Measurements from ENCODE around the gene ITPR3.
A peak's percentile ranks its signal among the peaks of the same experiment; 100 is the strongest.

The ITPR3 gene

DNA sequence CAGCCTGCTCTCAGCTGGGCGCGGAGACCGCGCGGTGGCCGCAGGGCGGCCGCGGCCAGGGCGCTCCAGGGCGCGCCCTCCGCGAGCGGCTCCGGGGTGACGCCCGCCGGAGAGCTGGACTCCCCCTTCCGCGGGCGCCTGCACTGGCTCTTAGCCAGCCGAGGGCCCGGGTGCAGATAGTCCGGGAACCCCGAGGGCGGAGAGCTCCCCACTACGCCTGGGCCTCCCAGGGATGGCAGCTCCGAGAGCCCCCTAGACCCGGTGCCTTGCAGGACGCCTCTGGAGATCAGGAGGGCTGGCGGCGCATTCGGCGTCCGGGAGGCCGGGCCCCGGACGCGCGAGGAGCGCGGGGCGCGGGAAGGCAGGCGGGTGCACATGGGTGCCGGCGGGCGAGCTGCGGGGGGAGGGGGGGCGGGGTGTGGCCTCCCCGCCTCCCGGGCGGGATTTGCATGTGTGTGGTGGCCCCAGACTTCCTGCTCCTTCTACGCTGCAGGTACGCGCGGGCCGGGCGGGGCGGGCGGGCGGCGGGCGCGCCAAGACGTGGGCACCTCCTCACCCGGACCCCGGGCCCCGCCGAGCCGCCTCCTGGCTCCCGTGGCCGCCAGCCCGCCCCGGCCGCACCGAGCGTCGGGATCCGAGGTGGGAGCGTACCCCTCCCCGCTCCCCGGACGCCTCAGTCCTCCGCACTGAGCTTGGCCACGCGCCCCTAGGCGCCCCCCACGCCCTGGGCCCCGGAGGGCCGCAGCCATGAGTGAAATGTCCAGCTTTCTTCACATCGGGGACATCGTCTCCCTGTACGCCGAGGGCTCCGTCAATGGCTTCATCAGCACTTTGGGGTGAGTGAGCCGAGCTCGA, at the start of gene ITPR3:
Gene ITPR3 (plus strand): TSS at position 467 of the 855 bp plus-strand sequence. CDS start 281 bp downstream, at position 748.
- no peak for DNase-seq (ENCODE audit: low read depth, low spot score)

GRCh38 chr6:33571637-33572316, 49.3 kb upstream of the ITPR3 start:
- DNase-seq (ENCODE audit: low read depth, low spot score), result no peak

GRCh38 chr6:33575211-33575610, 45.9 kb upstream of the ITPR3 start:
- no peak for DNase-seq (ENCODE audit: low read depth, low spot score)

DNA sequence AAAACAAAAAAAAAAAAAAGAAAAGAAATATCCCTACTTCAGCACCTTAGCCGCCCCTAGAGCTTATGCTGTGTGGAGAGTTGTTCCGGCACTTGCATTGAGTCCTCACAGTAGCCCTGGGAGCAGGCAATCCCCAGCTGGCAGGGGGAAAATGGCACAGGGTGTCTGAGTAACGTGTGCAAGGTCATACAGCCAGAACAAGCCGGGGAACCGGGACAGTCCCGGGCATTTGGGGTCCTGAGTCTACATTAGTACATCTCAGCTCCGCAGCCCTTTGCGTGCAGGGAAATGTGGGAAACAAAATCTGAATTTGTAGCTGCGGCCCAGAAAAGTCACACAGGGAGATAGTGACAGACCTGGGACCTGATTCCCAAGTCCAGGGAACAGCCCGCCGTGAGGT, 44.5 kb upstream of the ITPR3 start:
- DNase-seq (ENCODE audit: low read depth, low spot score), result no peak

- no peak for DNase-seq (ENCODE audit: low read depth, low spot score)
Measured at GRCh38 chr6:33577106-33577535, 44.0 kb upstream of the ITPR3 start.

DNA sequence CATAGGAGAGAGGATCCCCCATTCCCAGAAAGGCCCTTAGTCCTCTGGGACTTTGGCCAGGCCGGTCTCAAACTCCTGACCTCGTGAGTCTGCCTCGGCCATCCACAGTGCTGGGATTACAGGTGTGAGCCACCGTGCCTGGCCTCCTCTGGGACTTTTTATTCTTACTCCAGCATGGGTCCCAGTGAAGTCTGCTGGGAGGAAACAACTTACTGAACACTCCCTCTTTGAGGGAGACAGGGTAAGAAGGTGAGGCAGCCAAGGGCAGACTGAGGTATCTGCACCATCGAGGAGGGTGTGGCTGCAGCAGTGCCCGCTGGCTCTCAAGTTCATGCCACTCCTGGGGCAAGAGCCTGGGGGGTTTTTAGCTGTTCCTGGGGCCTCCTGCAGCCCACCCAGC, 43.4 kb upstream of the ITPR3 start:
- no peak for DNase-seq (ENCODE audit: low read depth, low spot score)

DNA sequence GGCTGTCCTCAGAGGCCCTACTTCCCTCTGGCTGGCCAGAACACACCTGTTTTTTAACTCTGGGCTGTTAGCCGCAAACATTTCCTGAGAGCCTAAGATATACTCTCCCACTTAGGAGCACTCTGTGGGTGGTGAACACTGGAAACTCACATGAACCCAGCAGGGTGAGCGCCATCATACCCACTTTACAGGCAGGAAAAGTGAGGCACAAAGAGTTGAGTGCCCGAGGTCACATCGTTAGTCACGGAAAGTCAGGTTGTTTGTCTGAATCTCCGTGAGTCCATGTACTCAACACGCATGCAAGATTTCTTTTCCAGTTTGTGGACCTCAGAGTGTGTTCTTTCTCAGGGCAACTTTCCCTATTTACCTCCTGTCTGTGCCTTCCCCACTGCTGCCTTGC, 43.0 kb upstream of the ITPR3 start:
- DNase-seq (ENCODE audit: low read depth, low spot score), result no peak

GRCh38 chr6:33578588-33579011, 42.5 kb upstream of the ITPR3 start:
- no peak for DNase-seq (ENCODE audit: low read depth, low spot score)

- DNase-seq (ENCODE audit: low read depth, low spot score), result peak; percentile 73
Measured at GRCh38 chr6:33579828-33580714, 41.1 kb upstream of the ITPR3 start, which contains the start of gene BAK1. TSS of gene BAK1 (minus strand) at chr6:33580276. CDS start at chr6:33577604, 2,672 bp downstream.

DNA sequence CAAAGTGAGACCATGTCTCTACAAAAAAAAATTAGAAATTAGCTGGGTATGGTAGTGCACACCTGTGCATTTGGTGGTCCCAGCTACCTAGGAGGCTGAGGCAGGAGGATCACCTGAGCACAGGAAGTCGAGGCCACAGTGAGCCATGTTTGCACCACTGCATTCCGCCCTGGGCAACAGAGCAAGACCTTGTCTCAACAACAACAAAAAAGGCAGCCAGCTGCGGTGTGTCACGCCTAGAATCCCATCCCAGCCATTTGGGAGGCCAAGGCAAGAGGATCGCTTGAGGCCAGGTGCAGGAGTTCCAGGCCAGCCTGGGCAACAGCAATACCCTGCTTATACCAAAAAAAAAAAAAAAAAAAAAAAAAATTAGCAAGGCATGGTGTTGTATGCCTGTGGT, 39.9 kb upstream of the ITPR3 start:
- DNase-seq (ENCODE audit: low read depth, low spot score), result no peak

GRCh38 chr6:33583591-33584155, 37.4 kb upstream of the ITPR3 start:
- DNase-seq (ENCODE audit: low read depth, low spot score), result no peak

GRCh38 chr6:33584700-33585402, 36.3 kb upstream of the ITPR3 start:
- DNase-seq (ENCODE audit: low read depth, low spot score), result no peak

GRCh38 chr6:33585403-33586107, 35.6 kb upstream of the ITPR3 start:
- DNase-seq (ENCODE audit: low read depth, low spot score), result no peak

- no peak for DNase-seq (ENCODE audit: low read depth, low spot score)
Measured at GRCh38 chr6:33586108-33586640, 34.9 kb upstream of the ITPR3 start.

DNA sequence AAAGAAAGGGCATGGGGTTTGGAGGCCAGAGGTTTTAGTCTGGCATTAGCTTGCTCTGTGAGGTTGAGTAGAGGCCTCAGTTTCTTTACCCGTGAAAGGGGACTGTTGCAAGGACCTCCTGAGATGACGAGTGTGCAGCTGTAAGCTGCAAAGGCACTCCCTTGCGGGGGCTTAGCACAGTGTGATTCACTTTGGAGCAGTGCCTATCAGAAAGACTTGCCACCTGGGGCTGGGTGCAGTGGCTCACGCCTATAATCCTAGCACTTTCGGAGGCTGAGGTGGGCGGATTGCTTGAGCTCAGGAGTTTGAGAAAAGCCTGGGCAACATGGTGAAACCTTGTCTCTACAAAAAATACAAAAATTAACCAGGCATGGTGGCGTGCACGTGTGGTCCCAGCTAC, 33.6 kb upstream of the ITPR3 start:
- no peak for DNase-seq (ENCODE audit: low read depth, low spot score)

- no peak for DNase-seq (ENCODE audit: low read depth, low spot score)
Measured at GRCh38 chr6:33588894-33589293, 32.2 kb upstream of the ITPR3 start.

- no peak for DNase-seq (ENCODE audit: low read depth, low spot score)
Measured at GRCh38 chr6:33589392-33589730, 31.8 kb upstream of the ITPR3 start.

GRCh38 chr6:33589731-33590530, 31.2 kb upstream of the ITPR3 start:
- no peak for DNase-seq (ENCODE audit: low read depth, low spot score)

DNA sequence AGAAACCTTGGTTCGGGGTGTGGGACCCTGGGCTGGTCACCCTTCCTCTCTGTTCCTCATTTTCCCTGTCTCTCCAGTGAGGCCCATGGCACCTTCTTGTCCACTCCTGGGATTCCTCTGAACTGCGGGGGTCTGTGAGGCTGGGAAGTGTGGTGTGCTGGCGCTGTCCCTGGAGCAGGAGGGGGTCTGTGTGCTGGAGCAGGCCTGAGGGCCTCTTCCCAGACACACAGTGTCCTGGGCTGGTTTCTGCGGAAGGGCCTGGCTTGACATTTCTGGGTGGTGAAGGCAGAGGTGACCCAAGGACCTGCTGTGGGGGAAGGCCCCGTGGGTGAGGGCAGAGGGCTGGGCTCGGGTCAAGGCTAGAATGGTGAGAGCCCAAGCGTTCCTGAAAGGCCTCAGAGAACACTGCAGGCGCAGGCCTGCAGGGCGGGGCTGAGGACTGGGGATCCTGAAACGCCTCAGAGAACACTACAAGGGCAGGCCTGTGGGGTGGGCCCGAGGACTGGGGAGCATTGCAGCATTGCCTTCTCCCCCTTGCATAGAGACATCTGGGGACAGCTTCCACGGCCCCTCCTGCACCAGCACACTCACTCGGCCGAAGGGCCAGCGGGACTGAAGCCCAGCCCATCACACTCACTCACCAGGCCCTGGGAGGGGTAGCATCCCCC, 30.5 kb upstream of the ITPR3 start:
- DNase-seq (ENCODE audit: low read depth, low spot score), result no peak

Measured in smooth muscle cell of the brain vasculature (primary cell).